HCT116 (cell line): ENCODE measurements around the gene SORBS1. TPM values are rescaled to one million over a fixed set of nuclear protein-coding genes. Genes with fewer than 3 reads are reported as not detected.

ENCODE experiments used
- ATAC-seq: fragments of 200-7000 bp; cut with Tn5 transposase; 2 replicates; pipeline ENCODE4 v1.9.1; 2020; ENCODE audit warnings: mild to moderate bottlenecking, moderate library complexity
- BruUV-seq: library from RNA; stranded (reverse); fragments of 400-500 nt; replicated peaks from 2 replicates; lab custom pipeline; 2021; lab: Mats Ljungman, UMichigan
- CTCF ChIA-PET: fragments of 300-600 bp; sonication (Branson Sonifier 250); formaldehyde crosslinking; loops from one replicate; lab custom pipeline; 2021; ENCODE audit warnings: antibody characterized with exemption; lab: Charles Lee
- POLR2A ChIA-PET: fragments of 300-600, 350-600 bp; sonication (Branson Sonifier 250); formaldehyde crosslinking; loops from one replicate; lab custom pipeline; 2021; ENCODE audit warnings: antibody characterized with exemption; lab: Charles Lee
- RAD21 ChIA-PET, 2 experiments: fragments of 300-600 bp; sonication (Branson Sonifier 250); formaldehyde crosslinking; loops; one replicate each; lab custom pipeline; 2023; ENCODE audit warnings: low total read pairs in 2 of 2; ENCODE audit not compliant: uncharacterized antibody in 2 of 2, unreplicated experiment in 2 of 2, low non-redundant PET in 1 of 2; lab: Charles Lee
- DNase-seq: peaks from one replicate; pipeline ENCODE4 v3.0.0-alpha.2; 2010; ENCODE audit warnings: low read depth, low spot score
- H2AFZ ChIP-seq: fragments of 200-600 bp; shearing (Covaris generic), sonication (generic); 2 replicates; pipeline ENCODE4 v1.6.1; 2017; ENCODE audit warnings: low read depth, mixed run types, mixed read lengths, antibody characterized with exemption, low read length; ENCODE audit not compliant: poor library complexity, severe bottlenecking
- H3K27ac ChIP-seq: 2 replicates; pipeline ENCODE4 v1.5.1; 2012; ENCODE audit warnings: low read depth, low read length
- H3K27me3 ChIP-seq: fragments of 200-600 bp; sonication (generic); 2 replicates; pipeline ENCODE4 v1.6.1; 2016; ENCODE audit warnings: mixed run types, low read length, mixed read lengths; ENCODE audit not compliant: insufficient read depth
- H3K36me3 ChIP-seq, 2 experiments: fragments of 200-500 bp in 1 of 2; fragments of 200-600 bp in 1 of 2; sonication (Bioruptor generic) in 1 of 2; sonication (generic) in 1 of 2; 2 replicates each; pipeline versions ENCODE4 v1.5.1 to v1.6.1; 2014 to 2016; ENCODE audit warnings: low read length in 2 of 2, inconsistent platforms in 1 of 2, mixed read lengths in 1 of 2, mixed run types in 1 of 2; ENCODE audit not compliant: insufficient read depth in 2 of 2, control insufficient read depth in 1 of 2
- H3K4me1 ChIP-seq, 2 experiments: fragments of 200-600 bp in 1 of 2; sonication (generic) in 1 of 2; 2 replicates each; pipeline versions ENCODE4 v1.5.1 to v1.6.1; 2012 to 2017; ENCODE audit warnings: low read length in 2 of 2, inconsistent platforms in 1 of 2, mild to moderate bottlenecking in 1 of 2, mixed read lengths in 1 of 2, mixed run types in 1 of 2, moderate library complexity in 1 of 2; ENCODE audit not compliant: insufficient read depth in 2 of 2, control insufficient read depth in 1 of 2
- H3K4me2 ChIP-seq: fragments of 200-600 bp; sonication (generic); 2 replicates; pipeline ENCODE4 v1.6.1; 2017; ENCODE audit warnings: mixed run types, low read length, mixed read lengths
- H3K4me3 ChIP-seq, 2 experiments: fragments of 200-600 bp in 1 of 2; sonication (generic) in 1 of 2; replicated peaks in 1 of 2; 2 replicates each; pipeline ENCODE4 v1.5.1; 2011 to 2016; ENCODE audit warnings: low read length in 2 of 2, control low read depth in 1 of 2, low read depth in 1 of 2, mild to moderate bottlenecking in 1 of 2, mixed read lengths in 1 of 2, mixed run types in 1 of 2
- H3K79me2 ChIP-seq: fragments of 200-600 bp; sonication (generic); 2 replicates; pipeline ENCODE4 v1.6.1; 2017; ENCODE audit warnings: mild to moderate bottlenecking, mixed run types, low read length, moderate library complexity, mixed read lengths; ENCODE audit not compliant: insufficient read depth
- H3K9ac ChIP-seq: fragments of 200-600 bp; sonication (generic); 2 replicates; pipeline ENCODE4 v1.6.1; 2016; ENCODE audit warnings: low read length, mixed read lengths
- H3K9me2 ChIP-seq: fragments of 200-600 bp; sonication (generic), shearing (Covaris generic); 2 replicates; pipeline ENCODE4 v1.6.1; 2017; ENCODE audit warnings: mixed run types, mild to moderate bottlenecking, moderate library complexity; ENCODE audit not compliant: insufficient read depth
- H3K9me3 ChIP-seq, 2 experiments: fragments of 200-500 bp in 1 of 2; fragments of 200-600 bp in 1 of 2; sonication (Bioruptor generic) in 1 of 2; sonication (generic) in 1 of 2; 2 replicates each; pipeline ENCODE4 v1.6.1; 2014 to 2017; ENCODE audit warnings: low read length in 2 of 2, mixed read lengths in 2 of 2, inconsistent platforms in 1 of 2, low read depth in 1 of 2, mild to moderate bottlenecking in 1 of 2, mixed run types in 1 of 2, moderate library complexity in 1 of 2; ENCODE audit not compliant: control insufficient read depth in 1 of 2, insufficient read depth in 1 of 2
- H4K20me1 ChIP-seq: fragments of 200-600 bp; sonication (generic), shearing (Covaris generic); 2 replicates; pipeline ENCODE4 v1.6.1; 2017; ENCODE audit warnings: mixed run types, mild to moderate bottlenecking, moderate library complexity; ENCODE audit not compliant: insufficient read depth
- CEBPB ChIP-seq: IDR thresholded peaks from 2 replicates; pipeline ENCODE4 v1.6.1; 2012; ENCODE audit warnings: low read depth
- FOSL1 ChIP-seq: IDR thresholded peaks from 2 replicates; pipeline ENCODE4 v1.6.1; 2012; ENCODE audit warnings: low read depth
- POLR2AphosphoS5 ChIP-seq: IDR thresholded peaks from 2 replicates; pipeline ENCODE4 v1.6.1; 2011; ENCODE audit warnings: mild to moderate bottlenecking, low read depth, low read length, moderate library complexity
- SIN3A ChIP-seq: IDR thresholded peaks from 2 replicates; pipeline ENCODE4 v1.6.1; 2012; ENCODE audit warnings: low read depth
- ZFX ChIP-seq: fragments of 450-650 bp; IDR thresholded peaks from 2 replicates; pipeline ENCODE4 v1.6.1; 2017
- intact Hi-C: fragments of 100-400 bp; cut with micrococcal nuclease; formaldehyde crosslinking; loops from 2 replicates; pipeline ENCODE4 v1.10.0; 2022
- total RNA-seq: library from RNA; stranded (reverse); gene quantifications from one replicate; pipeline ENCODE4 v1.2.1, GENCODE V29; 2021; ENCODE audit not compliant: unreplicated experiment
- TF ChIP-seq, protein P1 (sequence below): IDR thresholded peaks from 2 replicates; pipeline ENCODE4 v1.6.1; 2011; ENCODE audit warnings: mild to moderate bottlenecking, low read length, moderate library complexity; ENCODE audit not compliant: insufficient replicate concordance; ENCODE audit errors: extremely low read depth
- TF ChIP-seq, protein P2 (sequence below): IDR thresholded peaks from 2 replicates; pipeline ENCODE4 v1.6.1; 2012; ENCODE audit warnings: low read depth

The SORBS1 gene
- total RNA-seq, 1 experiment from 2014 or later, result 3.4 TPM

- CTCF ChIA-PET, result no interaction called here
- H3K4me2 ChIP-seq, result no peak overlapping the region
- POLR2A ChIA-PET, result no interaction called here
- intact Hi-C loops, result no loop called here
- ATAC-seq (no peak), DNase-seq (no peak)
- no TSS peak for BruUV-seq
- no peak overlapping the region for H2AFZ ChIP-seq
- no peak overlapping the region for H3K27ac ChIP-seq
- H3K79me2 ChIP-seq, result no peaks in the 10 kb centered on the region
- H3K9ac ChIP-seq, result no peak overlapping the region
- peaks cover 14 to 15% of the 10 kb centered on the region in 2 experiments; a peak in 3 of 4 replicates for H3K4me1 ChIP-seq
- H3K36me3 ChIP-seq, result no peaks in the 10 kb centered on the region
- no peaks in the 10 kb centered on the region for H3K9me3 ChIP-seq
- no peaks in the 10 kb centered on the region for H3K9me2 ChIP-seq
- no peaks in the 10 kb centered on the region for H4K20me1 ChIP-seq
- RAD21 ChIA-PET, result no interaction called here
- H3K4me3 ChIP-seq, result no peak overlapping the region
- no peaks in the 10 kb centered on the region for H3K27me3 ChIP-seq
- TF ChIP-seq ZFX (no peak), SIN3A (no peak), CEBPB (no peak), FOSL1 (no peak), POLR2AphosphoS5 (no peak)
- TF ChIP-seq, protein P1, sequence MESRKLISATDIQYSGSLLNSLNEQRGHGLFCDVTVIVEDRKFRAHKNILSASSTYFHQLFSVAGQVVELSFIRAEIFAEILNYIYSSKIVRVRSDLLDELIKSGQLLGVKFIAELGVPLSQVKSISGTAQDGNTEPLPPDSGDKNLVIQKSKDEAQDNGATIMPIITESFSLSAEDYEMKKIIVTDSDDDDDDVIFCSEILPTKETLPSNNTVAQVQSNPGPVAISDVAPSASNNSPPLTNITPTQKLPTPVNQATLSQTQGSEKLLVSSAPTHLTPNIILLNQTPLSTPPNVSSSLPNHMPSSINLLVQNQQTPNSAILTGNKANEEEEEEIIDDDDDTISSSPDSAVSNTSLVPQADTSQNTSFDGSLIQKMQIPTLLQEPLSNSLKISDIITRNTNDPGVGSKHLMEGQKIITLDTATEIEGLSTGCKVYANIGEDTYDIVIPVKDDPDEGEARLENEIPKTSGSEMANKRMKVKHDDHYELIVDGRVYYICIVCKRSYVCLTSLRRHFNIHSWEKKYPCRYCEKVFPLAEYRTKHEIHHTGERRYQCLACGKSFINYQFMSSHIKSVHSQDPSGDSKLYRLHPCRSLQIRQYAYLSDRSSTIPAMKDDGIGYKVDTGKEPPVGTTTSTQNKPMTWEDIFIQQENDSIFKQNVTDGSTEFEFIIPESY, result no peak
- TF ChIP-seq, protein P2, sequence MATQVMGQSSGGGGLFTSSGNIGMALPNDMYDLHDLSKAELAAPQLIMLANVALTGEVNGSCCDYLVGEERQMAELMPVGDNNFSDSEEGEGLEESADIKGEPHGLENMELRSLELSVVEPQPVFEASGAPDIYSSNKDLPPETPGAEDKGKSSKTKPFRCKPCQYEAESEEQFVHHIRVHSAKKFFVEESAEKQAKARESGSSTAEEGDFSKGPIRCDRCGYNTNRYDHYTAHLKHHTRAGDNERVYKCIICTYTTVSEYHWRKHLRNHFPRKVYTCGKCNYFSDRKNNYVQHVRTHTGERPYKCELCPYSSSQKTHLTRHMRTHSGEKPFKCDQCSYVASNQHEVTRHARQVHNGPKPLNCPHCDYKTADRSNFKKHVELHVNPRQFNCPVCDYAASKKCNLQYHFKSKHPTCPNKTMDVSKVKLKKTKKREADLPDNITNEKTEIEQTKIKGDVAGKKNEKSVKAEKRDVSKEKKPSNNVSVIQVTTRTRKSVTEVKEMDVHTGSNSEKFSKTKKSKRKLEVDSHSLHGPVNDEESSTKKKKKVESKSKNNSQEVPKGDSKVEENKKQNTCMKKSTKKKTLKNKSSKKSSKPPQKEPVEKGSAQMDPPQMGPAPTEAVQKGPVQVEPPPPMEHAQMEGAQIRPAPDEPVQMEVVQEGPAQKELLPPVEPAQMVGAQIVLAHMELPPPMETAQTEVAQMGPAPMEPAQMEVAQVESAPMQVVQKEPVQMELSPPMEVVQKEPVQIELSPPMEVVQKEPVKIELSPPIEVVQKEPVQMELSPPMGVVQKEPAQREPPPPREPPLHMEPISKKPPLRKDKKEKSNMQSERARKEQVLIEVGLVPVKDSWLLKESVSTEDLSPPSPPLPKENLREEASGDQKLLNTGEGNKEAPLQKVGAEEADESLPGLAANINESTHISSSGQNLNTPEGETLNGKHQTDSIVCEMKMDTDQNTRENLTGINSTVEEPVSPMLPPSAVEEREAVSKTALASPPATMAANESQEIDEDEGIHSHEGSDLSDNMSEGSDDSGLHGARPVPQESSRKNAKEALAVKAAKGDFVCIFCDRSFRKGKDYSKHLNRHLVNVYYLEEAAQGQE, result no peak
- TF ChIP-seq, all 23 proteins: peak for 0
Measured at GRCh38 chr10:95469676-95470075, 91.5 kb downstream of the SORBS1 start.
